GM19328 (cell line): ENCODE results near the gene MND1.
"Not testable (repeated sequence)": the region's sequence is repeated elsewhere in the genome, so short reads cannot be mapped to it uniquely, and the experiment has no call there.

Experiments
- ATAC-seq: cut with Tn5 transposase; IDR thresholded peaks from one replicate; pipeline ENCODE4 v1.9.1; 2021; ENCODE audit warnings: mild to moderate bottlenecking, moderate library complexity; ENCODE audit not compliant: unreplicated experiment

MND1 gene

GRCh38 chr4:153401501-153401900, 57.0 kb downstream of the MND1 start:
- ATAC-seq: no peak

- no peak for ATAC-seq
Measured at GRCh38 chr4:153402366-153402765, 57.9 kb downstream of the MND1 start.

- no peak for ATAC-seq
Measured at GRCh38 chr4:153403726-153404125, 59.2 kb downstream of the MND1 start.

GRCh38 chr4:153407906-153408305, 63.4 kb downstream of the MND1 start:
- no peak for ATAC-seq

- ATAC-seq: no peak
Measured at GRCh38 chr4:153408932-153409331, 64.4 kb downstream of the MND1 start.

- ATAC-seq: no peak
Measured at GRCh38 chr4:153409412-153409811, 64.9 kb downstream of the MND1 start.

GRCh38 chr4:153409924-153410501, 65.5 kb downstream of the MND1 start:
- ATAC-seq: no peak

- no peak for ATAC-seq
Measured at GRCh38 chr4:153413842-153414241, 69.4 kb downstream of the MND1 start.

- ATAC-seq: not testable (repeated sequence)
Measured at GRCh38 chr4:153416456-153416855, 72.0 kb downstream of the MND1 start.

GRCh38 chr4:153418121-153418520, 73.6 kb downstream of the MND1 start:
- no peak for ATAC-seq

GRCh38 chr4:153418558-153418957, 74.1 kb downstream of the MND1 start:
- ATAC-seq: no peak

- ATAC-seq: no peak
Measured at GRCh38 chr4:153419029-153419428, 74.5 kb downstream of the MND1 start.

GRCh38 chr4:153419673-153420278, 75.3 kb downstream of the MND1 start:
- no peak for ATAC-seq

- ATAC-seq: no peak
Measured at GRCh38 chr4:153420361-153420760, 75.9 kb downstream of the MND1 start.

GRCh38 chr4:153421941-153422340, 77.5 kb downstream of the MND1 start:
- peak; percentile 53 for ATAC-seq

GRCh38 chr4:153426207-153426885, 81.9 kb downstream of the MND1 start:
- ATAC-seq: peak; percentile 67

GRCh38 chr4:153427363-153428071, 83.0 kb downstream of the MND1 start:
- ATAC-seq: no peak

GRCh38 chr4:153428941-153429475, 84.5 kb downstream of the MND1 start:
- ATAC-seq: no peak

- peak; percentile 87 for ATAC-seq
Measured at GRCh38 chr4:153432965-153433753, 88.7 kb downstream of the MND1 start.

GRCh38 chr4:153433754-153434105, 89.2 kb downstream of the MND1 start:
- ATAC-seq: no peak

- ATAC-seq: no peak
Measured at GRCh38 chr4:153434190-153434589, 89.7 kb downstream of the MND1 start.
